ENCODE measurements around the gene SLC45A2. TPM values are rescaled to one million over a fixed set of nuclear protein-coding genes. Genes with fewer than 3 reads are reported as not detected.
A peak's percentile ranks its signal among the peaks of the same experiment; 100 is the strongest.
"Not testable (repeated sequence)": the region's sequence is repeated elsewhere in the genome, so short reads cannot be mapped to it uniquely, and the experiment has no call there.

The SLC45A2 gene, protein sequence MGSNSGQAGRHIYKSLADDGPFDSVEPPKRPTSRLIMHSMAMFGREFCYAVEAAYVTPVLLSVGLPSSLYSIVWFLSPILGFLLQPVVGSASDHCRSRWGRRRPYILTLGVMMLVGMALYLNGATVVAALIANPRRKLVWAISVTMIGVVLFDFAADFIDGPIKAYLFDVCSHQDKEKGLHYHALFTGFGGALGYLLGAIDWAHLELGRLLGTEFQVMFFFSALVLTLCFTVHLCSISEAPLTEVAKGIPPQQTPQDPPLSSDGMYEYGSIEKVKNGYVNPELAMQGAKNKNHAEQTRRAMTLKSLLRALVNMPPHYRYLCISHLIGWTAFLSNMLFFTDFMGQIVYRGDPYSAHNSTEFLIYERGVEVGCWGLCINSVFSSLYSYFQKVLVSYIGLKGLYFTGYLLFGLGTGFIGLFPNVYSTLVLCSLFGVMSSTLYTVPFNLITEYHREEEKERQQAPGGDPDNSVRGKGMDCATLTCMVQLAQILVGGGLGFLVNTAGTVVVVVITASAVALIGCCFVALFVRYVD
- total RNA-seq = not detected

DNA sequence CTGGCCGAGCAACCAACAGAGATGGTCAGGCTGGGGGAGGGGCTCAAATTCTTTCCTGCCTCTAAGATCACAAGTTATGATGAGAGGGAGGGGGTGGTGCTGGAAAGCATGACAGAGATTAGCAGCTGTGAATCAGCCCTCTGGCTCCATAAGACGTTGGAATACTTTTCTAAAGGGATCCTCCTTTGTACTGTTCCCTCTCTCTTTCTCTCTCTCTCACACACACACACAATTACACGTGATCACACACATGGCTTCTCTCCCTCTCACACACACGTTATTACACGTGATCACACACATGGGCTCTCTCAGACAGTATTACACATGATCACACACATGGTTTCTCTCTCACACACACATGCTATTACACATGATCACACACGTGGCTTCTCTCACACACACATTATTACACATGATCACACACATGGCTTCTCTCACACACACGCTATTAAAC, at the start of gene SLC45A2:
Gene SLC45A2, minus strand, starts transcription at position 23 of the 454 bp plus-strand sequence. CDS start 110 bp downstream, outside the sequence.
- no peaks in the 10 kb centered on the region for H3K4me1 Mint-ChIP-seq (ENCODE audit: low read depth)
- no peak within 1 kb of the TSS for H3K27ac Mint-ChIP-seq
- ATAC-seq (replicated peaks in 1 of 2) (no peak), DNase-seq (no peak)
- peaks cover 5 to 15% of the 10 kb centered on the region in 2 donors for H3K36me3 Mint-ChIP-seq (ENCODE audit: insufficient read depth in 2 of 2)
- no peaks in the 10 kb centered on the region for H3K9me3 Mint-ChIP-seq
- no peaks in the 10 kb centered on the region for H3K27me3 Mint-ChIP-seq (ENCODE audit: low read depth)
- no peak within 1 kb of the TSS for H3K4me3 Mint-ChIP-seq

DNA sequence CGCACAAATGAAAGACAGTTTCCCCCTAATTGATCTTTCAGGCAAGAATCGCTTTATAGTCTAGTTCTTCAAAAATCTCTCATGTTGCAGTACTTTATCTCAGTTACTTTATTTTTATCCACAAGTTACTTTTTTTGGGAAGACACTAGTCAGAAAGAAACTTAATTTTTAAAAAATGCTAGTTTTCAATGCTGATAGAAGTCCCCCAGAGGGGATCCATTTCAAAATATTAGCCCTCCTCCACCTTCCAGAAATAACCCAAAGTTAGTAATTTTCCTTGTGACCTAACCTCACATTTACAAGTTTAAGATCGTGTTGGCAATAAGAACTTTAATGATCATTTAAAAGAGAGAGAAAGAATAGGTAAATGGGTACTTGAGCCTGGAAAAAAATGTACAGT, 47.5 kb upstream of the SLC45A2 start:
- H3K27me3 Mint-ChIP-seq (ENCODE audit: low read depth) = no peaks in the 10 kb centered on the region
- no peak overlapping the region for H3K27ac Mint-ChIP-seq
- ATAC-seq (replicated peaks in 1 of 2) = no peak
- no peak for DNase-seq
- no peaks in the 10 kb centered on the region for H3K9me3 Mint-ChIP-seq
- no peak overlapping the region for H3K4me3 Mint-ChIP-seq
- H3K36me3 Mint-ChIP-seq (ENCODE audit: insufficient read depth in 2 of 2) = peaks cover 0 to 3% of the 10 kb centered on the region in 2 donors
- no peaks in the 10 kb centered on the region for H3K4me1 Mint-ChIP-seq (ENCODE audit: low read depth)

DNA sequence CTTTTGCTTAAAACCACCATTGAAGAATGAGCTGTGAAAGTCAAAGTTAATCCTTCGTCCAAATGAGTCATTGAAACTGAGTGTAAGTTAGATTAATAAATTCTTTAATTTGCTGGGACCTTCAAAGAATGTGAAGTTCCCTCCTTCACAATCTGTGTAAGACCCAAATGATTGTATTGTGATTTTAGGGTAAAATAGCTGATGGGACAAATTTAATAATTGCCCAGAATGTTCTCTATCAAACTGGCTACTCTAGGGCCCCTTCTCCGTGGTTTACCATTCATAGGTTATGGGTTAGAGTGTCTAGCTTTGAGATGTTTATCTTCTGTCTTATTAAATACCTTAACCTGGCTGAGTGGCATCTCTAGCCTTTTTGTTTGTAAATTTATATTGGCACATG, 46.6 kb upstream of the SLC45A2 start:
- Mint-ChIP-seq H3K4me1 (ENCODE audit: low read depth) (no peaks in the 10 kb centered on the region), H3K4me3 (no peak overlapping the region), H3K27ac (no peak overlapping the region), H3K27me3 (ENCODE audit: low read depth) (no peaks in the 10 kb centered on the region), H3K9me3 (no peaks in the 10 kb centered on the region), H3K36me3 (ENCODE audit: insufficient read depth in 2 of 2) (peaks cover 0 to 3% of the 10 kb centered on the region in 2 donors)
- DNase-seq (no peak), ATAC-seq (replicated peaks in 1 of 2) (no peak)

- H3K4me3 Mint-ChIP-seq; H3K27ac Mint-ChIP-seq; H3K27me3 Mint-ChIP-seq (ENCODE audit: low read depth); ATAC-seq (replicated peaks in 1 of 2); H3K4me1 Mint-ChIP-seq (ENCODE audit: low read depth); DNase-seq; H3K36me3 Mint-ChIP-seq (ENCODE audit: insufficient read depth in 2 of 2); H3K9me3 Mint-ChIP-seq: not testable (repeated sequence)
Observed at GRCh38 chr5:34030585-34030984, 46.1 kb upstream of the SLC45A2 start.

DNA sequence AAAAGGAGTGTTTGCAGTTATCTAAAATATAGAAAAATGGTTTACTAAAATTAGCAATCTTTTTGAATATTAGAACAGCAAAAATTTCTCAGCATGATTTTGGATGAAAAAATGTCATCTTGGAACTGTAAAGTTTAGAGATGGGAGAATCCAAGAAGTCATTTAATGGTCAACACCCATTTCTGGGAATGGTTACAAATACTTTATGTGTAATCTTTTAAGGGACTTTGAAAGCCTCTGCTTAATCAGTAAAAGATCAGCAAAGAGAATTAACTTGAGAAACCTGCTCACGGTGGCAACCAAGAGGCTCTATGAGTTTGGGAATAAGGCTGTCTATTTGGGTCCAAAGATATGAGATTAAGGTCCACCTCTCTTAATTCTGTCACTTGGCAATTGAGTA, 45.6 kb upstream of the SLC45A2 start:
- no peak for ATAC-seq (replicated peaks in 1 of 2)
- Mint-ChIP-seq H3K4me1 (ENCODE audit: low read depth) (no peaks in the 10 kb centered on the region), H3K9me3 (no peaks in the 10 kb centered on the region), H3K27me3 (ENCODE audit: low read depth) (no peaks in the 10 kb centered on the region), H3K4me3 (no peak overlapping the region), H3K36me3 (ENCODE audit: insufficient read depth in 2 of 2) (peaks cover 0 to 3% of the 10 kb centered on the region in 2 donors), H3K27ac (no peak overlapping the region)
- DNase-seq = no peak

DNA sequence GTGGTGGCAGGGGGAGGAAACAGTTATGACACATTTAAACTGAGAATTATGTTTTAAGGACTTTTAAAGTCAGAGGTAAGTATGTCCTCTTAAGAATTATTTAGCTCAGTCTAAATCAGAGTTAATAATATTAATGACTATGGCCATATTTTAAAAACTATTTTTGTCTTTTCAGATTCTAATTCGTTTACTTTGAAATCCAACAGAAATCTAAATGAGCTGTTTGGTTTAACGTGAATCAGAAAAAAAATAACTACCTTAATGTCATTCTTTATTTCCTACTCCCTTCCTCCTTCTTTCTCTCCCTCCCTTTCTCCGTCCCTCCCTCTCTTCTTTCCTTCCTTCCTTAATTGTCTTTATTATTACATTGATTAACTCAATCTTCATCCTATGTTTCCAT, 43.9 kb upstream of the SLC45A2 start:
- ATAC-seq (replicated peaks in 1 of 2) (no peak), DNase-seq (no peak)
- Mint-ChIP-seq H3K4me3 (no peak overlapping the region), H3K27me3 (ENCODE audit: low read depth) (no peaks in the 10 kb centered on the region), H3K36me3 (ENCODE audit: insufficient read depth in 2 of 2) (peaks cover 0 to 3% of the 10 kb centered on the region in 2 donors), H3K4me1 (ENCODE audit: low read depth) (no peaks in the 10 kb centered on the region), H3K27ac (no peak overlapping the region), H3K9me3 (no peaks in the 10 kb centered on the region)

GRCh38 chr5:34026089-34026761, 41.7 kb upstream of the SLC45A2 start:
- no peaks in the 10 kb centered on the region for H3K9me3 Mint-ChIP-seq
- peaks cover 19% of the 10 kb centered on the region for H3K4me1 Mint-ChIP-seq (ENCODE audit: low read depth)
- no peak for ATAC-seq (replicated peaks in 1 of 2)
- no peaks in the 10 kb centered on the region for H3K27me3 Mint-ChIP-seq (ENCODE audit: low read depth)
- no peak for DNase-seq
- H3K4me3 Mint-ChIP-seq = no peak overlapping the region
- H3K36me3 Mint-ChIP-seq (ENCODE audit: insufficient read depth in 2 of 2) = peaks cover 1% of the 10 kb centered on the region in 2 donors
- H3K27ac Mint-ChIP-seq = no peak overlapping the region

- H3K4me1 Mint-ChIP-seq (ENCODE audit: low read depth) = peaks cover 31% of the 10 kb centered on the region
- ATAC-seq (replicated peaks in 1 of 2) (peak; percentile 98 to 99), DNase-seq (peak; percentile 64 to 65)
- peak overlapping the region; percentile 58 to 73 for H3K4me3 Mint-ChIP-seq
- peaks cover 0 to 1% of the 10 kb centered on the region in 2 donors for H3K36me3 Mint-ChIP-seq (ENCODE audit: insufficient read depth in 2 of 2)
- H3K9me3 Mint-ChIP-seq = no peaks in the 10 kb centered on the region
- H3K27me3 Mint-ChIP-seq (ENCODE audit: low read depth) = no peaks in the 10 kb centered on the region
- peak overlapping the region; percentile 55 for H3K27ac Mint-ChIP-seq
Observed at GRCh38 chr5:34022121-34022705, 37.7 kb upstream of the SLC45A2 start.

DNA sequence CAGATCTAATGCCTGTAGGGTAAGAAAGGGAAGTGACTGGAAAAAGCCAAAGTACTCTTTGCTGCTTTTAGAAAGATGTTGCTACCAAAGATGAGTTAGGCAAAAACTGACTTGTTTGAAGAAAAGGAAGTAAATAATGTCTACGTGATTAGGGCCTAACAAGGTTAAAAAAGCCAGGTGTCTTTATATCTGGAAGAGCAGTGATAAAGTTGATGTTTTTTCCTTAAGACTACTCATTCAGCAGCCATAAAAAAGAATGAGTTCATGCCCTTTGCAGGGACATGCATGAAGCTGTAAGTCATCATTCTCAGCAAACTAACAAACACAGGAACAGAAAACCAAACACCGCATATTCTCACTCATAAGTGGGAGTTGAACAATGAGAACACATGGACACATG, 36.8 kb upstream of the SLC45A2 start:
- H3K4me3 Mint-ChIP-seq = peak overlapping the region; percentile 58 to 73
- H3K36me3 Mint-ChIP-seq (ENCODE audit: insufficient read depth in 2 of 2) = peaks cover 0 to 1% of the 10 kb centered on the region in 2 donors
- peak overlapping the region; percentile 27 for H3K27ac Mint-ChIP-seq
- DNase-seq = no peak
- no peaks in the 10 kb centered on the region for H3K27me3 Mint-ChIP-seq (ENCODE audit: low read depth)
- ATAC-seq (replicated peaks in 1 of 2) = no peak
- no peaks in the 10 kb centered on the region for H3K9me3 Mint-ChIP-seq
- H3K4me1 Mint-ChIP-seq (ENCODE audit: low read depth) = peaks cover 39% of the 10 kb centered on the region

GRCh38 chr5:34020726-34021125, 36.2 kb upstream of the SLC45A2 start:
- H3K27me3 Mint-ChIP-seq (ENCODE audit: low read depth) = no peaks in the 10 kb centered on the region
- ATAC-seq (replicated peaks in 1 of 2) = no peak
- H3K27ac Mint-ChIP-seq = no peak overlapping the region
- H3K9me3 Mint-ChIP-seq = no peaks in the 10 kb centered on the region
- DNase-seq = no peak
- H3K36me3 Mint-ChIP-seq (ENCODE audit: insufficient read depth in 2 of 2) = peaks cover 0 to 1% of the 10 kb centered on the region in 2 donors
- peak overlapping the region in 1 of 2 donors; percentile 58 for H3K4me3 Mint-ChIP-seq
- peaks cover 42% of the 10 kb centered on the region for H3K4me1 Mint-ChIP-seq (ENCODE audit: low read depth)

DNA sequence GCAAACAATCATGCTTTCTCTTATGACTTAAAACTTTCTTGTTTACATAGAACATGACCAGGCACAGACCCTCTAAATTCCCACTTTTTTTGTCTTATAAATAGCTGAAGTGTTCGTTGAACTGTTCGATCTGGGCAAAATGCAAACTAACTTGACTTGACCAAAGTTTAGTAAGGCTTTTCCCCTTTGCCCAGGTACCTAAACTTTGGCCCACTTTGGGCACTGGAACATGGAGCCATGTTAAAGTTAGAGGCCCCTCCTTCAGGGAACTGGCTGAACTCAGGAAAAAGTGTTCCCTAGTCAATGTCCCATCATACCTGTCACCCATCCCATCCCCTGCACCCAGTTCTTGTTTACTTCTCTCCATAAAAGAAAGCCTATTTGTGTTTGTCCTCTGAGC, 32.8 kb upstream of the SLC45A2 start:
- no peak for ATAC-seq (replicated peaks in 1 of 2)

GRCh38 chr5:34016750-34017149, 32.3 kb upstream of the SLC45A2 start:
- Mint-ChIP-seq H3K27me3 (ENCODE audit: low read depth) (peaks cover 8% of the 10 kb centered on the region), H3K9me3 (peaks cover 0 to 6% of the 10 kb centered on the region in 2 donors), H3K36me3 (ENCODE audit: insufficient read depth in 2 of 2) (peaks cover 9% of the 10 kb centered on the region in 2 donors), H3K4me1 (ENCODE audit: low read depth) (peaks cover 39% of the 10 kb centered on the region), H3K4me3 (no peak overlapping the region), H3K27ac (no peak overlapping the region)
- ATAC-seq (replicated peaks in 1 of 2) = no peak
- DNase-seq = no peak

More for the DNA sequence above, 32.8 kb upstream of the SLC45A2 start:
- Mint-ChIP-seq H3K9me3 (peaks cover 0 to 6% of the 10 kb centered on the region in 2 donors), H3K4me3 (no peak overlapping the region), H3K4me1 (ENCODE audit: low read depth) (peaks cover 44% of the 10 kb centered on the region), H3K27ac (no peak overlapping the region), H3K27me3 (ENCODE audit: low read depth) (peaks cover 8% of the 10 kb centered on the region), H3K36me3 (ENCODE audit: insufficient read depth in 2 of 2) (peaks cover 9% of the 10 kb centered on the region in 2 donors)
- DNase-seq = no peak

- H3K9me3 Mint-ChIP-seq = peaks cover 0 to 6% of the 10 kb centered on the region in 2 donors
- H3K27me3 Mint-ChIP-seq (ENCODE audit: low read depth) = peaks cover 8% of the 10 kb centered on the region
- H3K36me3 Mint-ChIP-seq (ENCODE audit: insufficient read depth in 2 of 2) = peaks cover 9% of the 10 kb centered on the region in 2 donors
- H3K27ac Mint-ChIP-seq = no peak overlapping the region
- no peak overlapping the region for H3K4me3 Mint-ChIP-seq
- DNase-seq (no peak), ATAC-seq (replicated peaks in 1 of 2) (no peak)
- H3K4me1 Mint-ChIP-seq (ENCODE audit: low read depth) = peaks cover 34% of the 10 kb centered on the region
Observed at GRCh38 chr5:34016222-34016621, 31.7 kb upstream of the SLC45A2 start.
